HG03575 (cell line): Measurements from ENCODE around the gene MRPL55.

Experiments
- ATAC-seq: cut with Tn5 transposase; IDR thresholded peaks from one replicate; pipeline ENCODE4 v1.9.1; 2021; ENCODE audit not compliant: unreplicated experiment, insufficient number of reproducible peaks, low FRiP score; ENCODE audit errors: extremely low read depth

MRPL55 gene

DNA sequence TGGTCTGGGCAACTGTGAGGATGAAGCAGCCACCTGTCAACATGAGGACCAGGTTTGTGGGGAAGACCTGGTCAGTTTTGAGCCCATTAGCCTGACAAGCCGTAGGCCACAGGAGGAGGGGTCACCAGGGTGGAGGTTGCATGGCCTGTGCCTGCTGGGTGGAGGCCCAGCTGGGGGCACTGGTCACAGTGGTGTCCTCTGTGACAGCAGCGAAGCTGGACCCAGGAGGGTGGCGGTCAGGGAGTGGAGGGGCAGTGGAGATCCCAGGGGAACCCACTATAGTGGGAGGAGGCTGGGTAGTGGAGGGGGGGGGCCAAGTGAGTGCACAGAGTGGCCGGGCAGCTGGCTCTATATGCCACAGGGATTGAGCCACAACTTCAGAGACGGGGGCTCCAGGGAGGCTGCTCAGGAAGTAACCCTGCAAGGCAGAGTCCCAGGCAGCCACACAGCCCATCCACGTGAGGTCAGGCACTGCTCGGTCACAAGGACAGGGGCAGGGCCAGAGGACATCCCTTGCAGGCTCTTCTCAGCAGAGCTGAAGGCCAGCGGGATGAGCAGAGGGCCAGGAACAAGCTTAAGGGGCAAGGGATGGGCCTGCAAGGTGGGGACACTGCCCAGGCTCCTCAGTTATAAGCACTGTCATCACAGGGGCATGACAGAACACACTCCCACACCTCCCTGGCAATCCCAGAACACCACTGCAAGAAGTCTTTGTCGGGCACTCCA, 3.7 kb downstream of the MRPL55 start:
- ATAC-seq: no peak

- ATAC-seq: no peak
These were observed 4.4 kb downstream of the MRPL55 start for GRCh38 chr1:228104526-228105269.

DNA sequence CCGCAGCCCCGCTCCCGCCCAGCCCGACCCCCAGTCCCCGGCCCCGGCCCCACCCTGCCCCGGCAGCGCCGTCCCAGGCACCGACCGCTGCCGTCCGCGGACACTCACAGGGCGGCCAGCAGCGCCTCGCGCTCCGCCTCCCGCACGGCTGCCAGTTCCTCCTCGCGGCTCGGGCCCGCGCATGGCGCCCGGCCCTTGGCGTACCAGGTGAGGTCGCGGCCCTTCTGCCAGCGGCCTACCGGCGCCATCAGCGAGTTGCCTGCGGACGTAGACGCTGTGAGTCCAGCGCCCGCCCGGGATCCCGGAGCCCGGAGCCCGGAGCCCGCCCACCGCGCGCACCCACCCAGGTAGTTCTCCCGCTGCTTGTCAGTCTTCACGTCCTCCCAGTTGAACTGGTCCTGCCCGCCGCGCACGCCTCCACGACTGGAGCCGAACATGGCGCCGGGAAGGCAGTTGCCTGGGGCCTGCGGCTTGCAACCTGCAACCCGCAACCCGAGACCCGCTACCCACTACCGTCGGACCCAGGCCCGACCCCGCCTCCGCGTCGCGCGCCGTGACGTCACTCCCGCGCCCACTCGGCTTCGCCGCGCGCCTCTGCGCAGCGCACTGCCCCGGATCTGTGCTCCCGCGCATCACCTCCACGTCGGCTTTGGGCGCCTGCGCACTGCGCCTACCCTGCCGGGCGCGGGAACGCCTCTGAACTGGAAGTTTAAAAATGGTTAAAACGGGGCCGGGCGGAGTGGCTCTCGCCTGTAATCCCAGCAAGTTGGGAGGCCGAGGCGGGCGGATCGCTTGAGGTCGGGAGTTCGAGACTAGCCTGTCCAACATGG, 6.1 kb downstream of the MRPL55 start, which contains the start of gene C1orf35:
TSS of gene C1orf35 (minus strand) at position 535 of the 830 bp plus-strand sequence. CDS start at position 437, 98 bp downstream.
- ATAC-seq: peak; percentile 29

- ATAC-seq: no peak
These were observed 6.9 kb downstream of the MRPL55 start for GRCh38 chr1:228101994-228102790.

DNA sequence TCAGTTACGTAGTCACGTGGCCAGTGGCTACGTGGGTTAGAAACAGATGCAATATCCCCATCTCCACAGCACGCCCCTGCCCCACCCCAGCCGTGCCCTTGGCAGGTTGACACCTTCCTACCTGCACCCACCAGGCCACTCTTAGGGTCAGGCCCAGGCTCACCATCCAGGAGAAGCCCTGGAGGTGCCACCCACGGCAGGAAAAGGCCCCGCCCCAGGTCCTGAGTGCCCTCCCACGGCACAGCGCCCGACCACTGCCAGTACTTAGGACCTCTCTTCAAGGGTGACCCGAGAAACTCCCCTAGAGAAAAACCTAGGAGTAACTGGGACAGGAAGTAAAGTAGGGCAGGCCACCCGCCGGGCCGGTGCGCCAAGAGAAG, 7.5 kb downstream of the MRPL55 start:
- ATAC-seq: no peak

- ATAC-seq: no peak
These were observed 8.1 kb downstream of the MRPL55 start for GRCh38 chr1:228100822-228101613.

GRCh38 chr1:228099331-228099732, 9.8 kb downstream of the MRPL55 start:
- ATAC-seq: no peak

DNA sequence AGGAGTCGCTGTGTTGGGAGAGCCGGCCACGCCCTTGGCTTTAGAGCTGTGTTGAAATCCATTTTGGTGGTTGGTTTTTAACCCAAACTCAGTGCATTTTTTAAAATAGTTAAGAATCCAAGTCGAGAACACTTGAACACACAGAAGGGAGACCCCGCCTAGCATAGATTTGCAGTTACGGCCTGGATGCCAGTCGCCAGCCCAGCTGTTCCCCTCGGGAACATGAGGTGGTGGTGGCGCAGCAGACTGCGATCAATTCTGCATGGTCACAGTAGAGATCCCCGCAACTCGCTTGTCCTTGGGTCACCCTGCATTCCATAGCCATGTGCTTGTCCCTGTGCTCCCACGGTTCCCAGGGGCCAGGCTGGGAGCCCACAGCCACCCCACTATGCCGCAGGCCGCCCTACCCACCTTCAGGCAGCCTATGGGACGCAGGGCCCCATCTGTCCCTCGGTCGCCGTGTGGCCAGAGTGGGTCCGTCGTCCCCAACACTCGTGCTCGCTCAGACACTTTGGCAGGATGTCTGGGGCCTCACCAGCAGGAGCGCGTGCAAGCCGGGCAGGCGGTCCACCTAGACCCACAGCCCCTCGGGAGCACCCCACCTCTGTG, 10.7 kb downstream of the MRPL55 start:
- no peak for ATAC-seq

DNA sequence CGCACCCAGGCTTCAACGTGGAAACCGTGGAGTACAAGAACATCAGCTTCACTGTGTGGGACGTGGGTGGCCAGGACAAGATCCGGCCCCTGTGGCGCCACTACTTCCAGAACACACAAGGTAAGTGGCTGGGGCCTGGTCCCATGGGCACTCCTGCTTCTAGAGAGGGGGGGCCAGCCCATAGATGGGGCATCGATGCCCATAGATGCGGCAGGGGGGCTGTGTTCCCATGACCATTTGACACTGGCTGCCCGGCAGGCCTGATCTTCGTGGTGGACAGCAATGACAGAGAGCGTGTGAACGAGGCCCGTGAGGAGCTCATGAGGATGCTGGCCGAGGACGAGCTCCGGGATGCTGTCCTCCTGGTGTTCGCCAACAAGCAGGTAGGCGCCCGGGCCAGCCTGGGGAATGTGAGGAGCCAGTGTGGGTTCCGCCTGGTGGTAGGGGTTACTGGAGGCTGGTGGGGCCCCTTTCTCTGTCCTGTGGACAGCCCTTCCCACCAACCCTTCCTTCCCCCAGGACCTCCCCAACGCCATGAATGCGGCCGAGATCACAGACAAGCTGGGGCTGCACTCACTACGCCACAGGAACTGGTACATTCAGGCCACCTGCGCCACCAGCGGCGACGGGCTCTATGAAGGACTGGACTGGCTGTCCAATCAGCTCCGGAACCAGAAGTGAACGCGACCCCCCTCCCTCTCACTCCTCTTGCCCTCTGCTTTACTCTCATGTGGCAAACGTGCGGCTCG, 11.6 kb downstream of the MRPL55 start:
- no peak for ATAC-seq

DNA sequence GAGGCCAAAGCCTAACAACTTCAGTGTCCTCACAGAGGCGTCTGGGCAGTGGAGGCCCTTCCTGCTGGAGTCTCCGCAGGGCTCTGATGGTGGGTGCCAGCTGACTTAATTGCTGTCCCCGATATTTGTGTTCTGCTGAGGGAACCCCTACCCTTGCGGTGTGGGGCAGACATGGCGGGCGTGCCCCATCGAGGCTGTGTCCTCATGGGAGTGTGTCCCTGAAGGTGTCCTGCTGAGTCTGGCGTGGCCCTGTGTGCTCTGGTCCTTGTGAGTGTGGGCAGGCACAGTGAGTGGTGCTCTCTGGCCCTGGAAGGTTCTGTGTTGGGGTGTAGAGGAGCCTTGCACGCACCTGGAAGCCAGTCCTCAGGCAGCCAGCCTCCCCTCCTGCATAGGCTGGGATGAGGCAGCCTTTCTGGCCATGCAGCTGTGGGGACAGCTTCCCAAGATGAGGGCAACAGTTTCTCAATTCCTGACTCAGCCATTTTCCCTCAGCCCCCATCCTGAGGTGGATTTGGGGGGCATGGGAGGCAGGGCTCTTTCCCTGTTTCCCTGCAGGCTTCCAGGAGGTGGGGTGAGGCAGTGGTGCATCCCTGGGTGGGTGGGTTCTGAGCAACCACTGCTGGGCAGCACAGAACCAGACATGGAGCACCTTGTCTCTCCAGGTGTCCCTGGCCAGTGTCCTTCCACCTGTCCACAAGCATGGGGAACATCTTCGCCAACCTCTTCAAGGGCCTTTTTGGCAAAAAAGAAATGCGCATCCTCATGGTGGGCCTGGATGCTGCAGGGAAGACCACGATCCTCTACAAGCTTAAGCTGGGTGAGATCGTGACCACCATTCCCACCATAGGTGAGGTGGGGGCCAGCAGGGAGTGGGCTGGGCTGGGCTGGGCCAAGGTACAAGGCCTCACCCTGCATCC, 12.4 kb downstream of the MRPL55 start:
- no peak for ATAC-seq

- ATAC-seq: no peak
These were observed 13.2 kb downstream of the MRPL55 start for GRCh38 chr1:228095938-228096337.

DNA sequence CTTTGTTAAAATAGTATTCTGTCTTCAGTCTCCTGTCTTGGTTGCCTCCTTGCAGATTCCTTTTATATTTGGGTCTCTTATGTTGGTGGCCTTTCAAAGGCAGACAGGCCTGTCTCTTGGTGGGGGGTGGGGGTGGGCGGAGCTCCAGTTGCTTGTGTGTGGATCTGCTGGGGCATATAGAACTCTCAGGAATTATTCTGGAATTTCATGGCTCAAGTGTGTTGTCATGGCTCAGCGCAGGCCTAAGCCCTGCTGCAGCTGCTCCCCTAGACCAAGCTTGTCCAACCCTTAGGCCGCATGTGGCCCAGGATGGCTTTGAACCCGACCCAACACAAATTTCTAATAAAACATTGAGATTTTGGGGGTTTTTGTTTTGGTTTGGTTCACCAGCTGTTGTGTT, 13.9 kb downstream of the MRPL55 start:
- ATAC-seq: no peak

- ATAC-seq: no peak
These were observed 14.6 kb downstream of the MRPL55 start for GRCh38 chr1:228094432-228095016.

GRCh38 chr1:228093050-228093906, 15.8 kb downstream of the MRPL55 start:
- no peak for ATAC-seq
